HepG2 (cell line): ENCODE data around the gene CLDN7. TPM values are rescaled to one million over a fixed set of nuclear protein-coding genes. Genes with fewer than 3 reads are reported as not detected.

Source experiments
- CTCF ChIP-seq: sonication (generic); formaldehyde crosslinking; IDR thresholded peaks from 2 replicates; pipeline ENCODE4 v1.5.0; 2020; ENCODE audit warnings: mild to moderate bottlenecking, missing genetic modification reagents, moderate library complexity
- DDIT3 ChIP-seq: sonication (generic); formaldehyde crosslinking; IDR thresholded peaks from 2 replicates; pipeline ENCODE4 v1.4.0; 2020; ENCODE audit warnings: mild to moderate bottlenecking, missing genetic modification reagents
- DMTF1 ChIP-seq: sonication (generic); formaldehyde crosslinking; IDR thresholded peaks from 2 replicates; pipeline ENCODE4 v1.4.0; 2020; ENCODE audit warnings: mild to moderate bottlenecking, missing genetic modification reagents
- EZH2 ChIP-seq: conservative IDR thresholded peaks from 2 replicates; pipeline ENCODE4 v1.6.1; 2012; ENCODE audit warnings: mild to moderate bottlenecking, low read depth, low read length, moderate library complexity
- IRF1 ChIP-seq: sonication (generic); formaldehyde crosslinking; IDR thresholded peaks from 2 replicates; pipeline ENCODE4 v1.4.0; 2020; ENCODE audit warnings: low read depth, mild to moderate bottlenecking, missing genetic modification reagents
- JUNB ChIP-seq: sonication (generic); formaldehyde crosslinking; IDR thresholded peaks from 2 replicates; pipeline ENCODE4 v1.8.0; 2022; ENCODE audit warnings: missing genetic modification reagents, mild to moderate bottlenecking, borderline replicate concordance
- MAFK ChIP-seq, 2 experiments: IDR thresholded peaks in 1 of 2; conservative IDR thresholded peaks in 1 of 2; 2 replicates each; pipeline ENCODE4 v1.6.1; 2011; ENCODE audit warnings: improper control_type of control experiment in 2 of 2, low read length in 2 of 2
- NR1H2 ChIP-seq: sonication (generic); formaldehyde crosslinking; IDR thresholded peaks from 2 replicates; pipeline ENCODE4 v1.8.1; 2022; ENCODE audit warnings: low read depth, missing genetic modification reagents, borderline replicate concordance
- PATZ1 ChIP-seq: sonication (generic); formaldehyde crosslinking; IDR thresholded peaks from 2 replicates; pipeline ENCODE4 v1.4.0; 2020; ENCODE audit warnings: missing genetic modification reagents
- TFDP2 ChIP-seq: sonication (generic); formaldehyde crosslinking; IDR thresholded peaks from 2 replicates; pipeline ENCODE4 v1.4.0; 2020; ENCODE audit warnings: missing genetic modification reagents
- TIGD3 ChIP-seq: sonication (generic); formaldehyde crosslinking; IDR thresholded peaks from 2 replicates; pipeline ENCODE4 v1.5.1; 2020; ENCODE audit warnings: mild to moderate bottlenecking, missing genetic modification reagents, borderline replicate concordance
- ZBTB20 ChIP-seq: sonication (generic); formaldehyde crosslinking; IDR thresholded peaks from 2 replicates; pipeline ENCODE4 v1.8.1; 2023; ENCODE audit warnings: missing genetic modification reagents, low read depth, mild to moderate bottlenecking, borderline replicate concordance
- ZFX ChIP-seq: sonication (generic); formaldehyde crosslinking; IDR thresholded peaks from 2 replicates; pipeline ENCODE4 v1.4.0; 2020; ENCODE audit warnings: mild to moderate bottlenecking, low read depth, missing genetic modification reagents, moderate library complexity
- ZNF468 ChIP-seq: sonication (generic); formaldehyde crosslinking; IDR thresholded peaks from 2 replicates; pipeline ENCODE4 v1.8.0; 2022; ENCODE audit warnings: mild to moderate bottlenecking, moderate library complexity, missing genetic modification reagents
- ZNF546 ChIP-seq: sonication (generic); formaldehyde crosslinking; conservative IDR thresholded peaks from 2 replicates; pipeline ENCODE4 v1.8.1; 2023; ENCODE audit warnings: mild to moderate bottlenecking, missing genetic modification reagents
- ZNF709 ChIP-seq: sonication (generic); formaldehyde crosslinking; IDR thresholded peaks from 2 replicates; pipeline ENCODE4 v1.5.0; 2020; ENCODE audit warnings: mild to moderate bottlenecking, missing genetic modification reagents
- ZSCAN29 ChIP-seq: sonication (generic); formaldehyde crosslinking; conservative IDR thresholded peaks from 2 replicates; pipeline ENCODE4 v1.4.0; 2020; ENCODE audit warnings: mild to moderate bottlenecking, missing genetic modification reagents
- polyA plus RNA-seq, 8 experiments: library from polyadenylated mRNA; depleted of rRNA in 3 of 8; stranded (reverse) in 7 of 8; unstranded in 1 of 8; fragments of >200 nt; fragmentation: Illumina TruSeq in 4 of 8; extraction: Trizol in 4 of 8; gene quantifications; 2 replicates each; pipeline versions ENCODE4 v1.2.1 to v1.2.3, GENCODE V29; 2011 to 2016; ENCODE audit warnings: low read depth in 4 of 8, missing spikeins in 1 of 8, mixed read lengths in 1 of 8; ENCODE audit not compliant: insufficient read depth in 1 of 8
- total RNA-seq, 5 experiments: library from RNA; depleted of rRNA; stranded (reverse); fragments of >200 nt; fragmentation: Illumina TruSeq; extraction: Trizol; gene quantifications; 2 replicates each; pipeline ENCODE4 v1.2.3, GENCODE V29; 2016; ENCODE audit warnings: low read depth in 1 of 5

CLDN7 gene
- total and polyA plus RNA-seq, 2 of the 13 experiments (the other 11 are each of a cell fraction or from before 2014, with no cell fraction given), result not detected

- TF ChIP-seq TIGD3, result no peak
- TF ChIP-seq JUNB (CRISPR knock-in tag), result no peak
- peak; percentile 72; the same call in 1 of the 2 replicates for TF ChIP-seq ZBTB20
- TF ChIP-seq ZNF546 (CRISPR knock-in tag), result no peak; the same call in 1 of the 2 replicates
- 0 out of 2 replicates have a peak, but pooled peaks have one; percentile 27 for TF ChIP-seq DMTF1 (CRISPR knock-in tag)
- TF ChIP-seq MAFK (conservative IDR thresholded peaks at IDR 0.05 in 1 of 2, IDR thresholded peaks at IDR 0.05 in 1 of 2; ENCODE audit: low read length in 2 of 2), result no peak
- TF ChIP-seq NR1H2 (CRISPR knock-in tag), result no peak
- TF ChIP-seq EZH2, result no peak
- no peak for TF ChIP-seq DDIT3
- peak; percentile 96 for TF ChIP-seq CTCF
- TF ChIP-seq ZSCAN29, result 0 out of 2 replicates have a peak, but pooled peaks have one; percentile 53
- TF ChIP-seq IRF1, result no peak
- TF ChIP-seq PATZ1 (CRISPR knock-in tag), result peak; percentile 88
- TF ChIP-seq ZFX (CRISPR knock-in tag), result peak; percentile 97
- peak; percentile 78; the same call in 1 of the 2 replicates for TF ChIP-seq ZNF468 (CRISPR knock-in tag)
- peak; percentile 68; the same call in 1 of the 2 replicates for TF ChIP-seq ZNF709 (CRISPR knock-in tag)
- peak; percentile 53 for TF ChIP-seq TFDP2 (CRISPR knock-in tag)
Measured at GRCh38 chr17:7252176-7253043, 9.9 kb downstream of the CLDN7 start, which contains the start of gene ELP5 (continued).
